Smooth muscle cell (in vitro differentiated cells): ENCODE results near the gene KIF12. TPM values are rescaled to one million over a fixed set of nuclear protein-coding genes. Genes with fewer than 3 reads are reported as not detected.

Experiments
- DNase-seq: peaks from one replicate; lab custom pipeline; 2025; ENCODE audit not compliant: unreplicated experiment; lab: John Stamatoyannopoulos, UW
- H2AFZ ChIP-seq: fragments of 200-600 bp; sonication (generic); 2 replicates; pipeline ENCODE4 v1.6.0; 2016; ENCODE audit warnings: antibody characterized with exemption, low read depth, mild to moderate bottlenecking
- H3F3A ChIP-seq: fragments of 200-600 bp; sonication (generic); 2 replicates; pipeline ENCODE4 v1.6.0; 2017; ENCODE audit warnings: antibody characterized with exemption, low read depth
- H3K27ac ChIP-seq: fragments of 200-600 bp; sonication (generic); 2 replicates; pipeline ENCODE4 v1.5.1; 2016; ENCODE audit warnings: low read depth, mild to moderate bottlenecking
- H3K27me3 ChIP-seq: fragments of 200-600 bp; sonication (generic); 2 replicates; pipeline ENCODE4 v1.6.1; 2016; ENCODE audit warnings: low read depth, mild to moderate bottlenecking
- H3K36me3 ChIP-seq: fragments of 200-600 bp; sonication (generic); 2 replicates; pipeline ENCODE4 v1.5.1; 2016; ENCODE audit warnings: low read depth
- H3K4me1 ChIP-seq: fragments of 200-600 bp; sonication (generic); 2 replicates; pipeline ENCODE4 v1.5.1; 2016; ENCODE audit warnings: low read depth
- H3K4me2 ChIP-seq: fragments of 200-600 bp; sonication (generic); 2 replicates; pipeline ENCODE4 v1.6.0; 2016; ENCODE audit warnings: mild to moderate bottlenecking
- H3K4me3 ChIP-seq: fragments of 200-600 bp; sonication (generic); 2 replicates; pipeline ENCODE4 v1.5.1; 2016; ENCODE audit warnings: mild to moderate bottlenecking
- H3K79me2 ChIP-seq: fragments of 200-600 bp; sonication (generic); 2 replicates; pipeline ENCODE4 v1.6.0; 2016; ENCODE audit warnings: low read depth, mild to moderate bottlenecking
- H3K9ac ChIP-seq: fragments of 200-600 bp; sonication (generic); 2 replicates; pipeline ENCODE4 v1.6.0; 2016; ENCODE audit warnings: low read depth
- H3K9me3 ChIP-seq: fragments of 200-600 bp; sonication (generic); replicated peaks from 2 replicates; pipeline ENCODE4 v1.5.1; 2016; ENCODE audit warnings: low read depth
- H4K20me1 ChIP-seq: fragments of 200-600 bp; sonication (generic); 2 replicates; pipeline ENCODE4 v1.6.0; 2016; ENCODE audit warnings: low read depth
- CTCF ChIP-seq: fragments of 200-600 bp; sonication (generic); IDR thresholded peaks from 2 replicates; pipeline ENCODE4 v1.5.1; 2017; ENCODE audit warnings: borderline replicate concordance, mild to moderate bottlenecking, antibody characterized with exemption; ENCODE audit not compliant: insufficient read depth, poor library complexity, severe bottlenecking
- WGBS: methylation state at CpG from one replicate; pipeline ENCODE4 v1.1.7; 2016; ENCODE audit warnings: low lambda C conversion rate; 5-methylcytosine and 5-hydroxymethylcytosine counted together
- polyA plus RNA-seq: library from polyadenylated mRNA; unstranded; fragments of >200 nt; fragmentation: Nextera tagmentation; extraction: Ambion mirVana; gene quantifications from 2 replicates; pipeline ENCODE4 v1.2.1, GENCODE V29; 2016
- total RNA-seq: library from RNA; depleted of rRNA; stranded (reverse); fragments of >200 nt; gene quantifications from 2 replicates; pipeline ENCODE4 v1.2.3, GENCODE V29; 2014

Gene KIF12
- 0.09 TPM in 1 of 2 replicates, not detected in the other for total RNA-seq
- 0.21 TPM in 1 of 2 replicates, not detected in the other for polyA plus RNA-seq

- no peaks in the 10 kb centered on the region for H3K36me3 ChIP-seq
- H3K4me2 ChIP-seq = peak within 1 kb of the TSS; percentile 93
- peaks cover 30% of the 10 kb centered on the region for H3K27me3 ChIP-seq
- no peaks in the 10 kb centered on the region for H4K20me1 ChIP-seq
- peaks cover 6% of the 10 kb centered on the region for H3F3A ChIP-seq
- H3K4me1 ChIP-seq = no peaks in the 10 kb centered on the region
- H3K79me2 ChIP-seq = no peaks in the 10 kb centered on the region
- no peak for TF ChIP-seq CTCF
- H3K27ac ChIP-seq = no peak within 1 kb of the TSS
- H3K4me3 ChIP-seq = peak within 1 kb of the TSS; percentile 53
- H3K9ac ChIP-seq = no peak within 1 kb of the TSS
- no peaks in the 10 kb centered on the region for H3K9me3 ChIP-seq
- no peak within 1 kb of the TSS for H2AFZ ChIP-seq
- WGBS = 23% methylated on average over 30 of the region's 32 CpGs
- no peak for DNase-seq
Observed at GRCh38 chr9:114098936-114099668, at the start of gene KIF12. KIF12 (minus strand) TSS chr9:114099292; CDS start chr9:114099276, 16 bp downstream.

DNA sequence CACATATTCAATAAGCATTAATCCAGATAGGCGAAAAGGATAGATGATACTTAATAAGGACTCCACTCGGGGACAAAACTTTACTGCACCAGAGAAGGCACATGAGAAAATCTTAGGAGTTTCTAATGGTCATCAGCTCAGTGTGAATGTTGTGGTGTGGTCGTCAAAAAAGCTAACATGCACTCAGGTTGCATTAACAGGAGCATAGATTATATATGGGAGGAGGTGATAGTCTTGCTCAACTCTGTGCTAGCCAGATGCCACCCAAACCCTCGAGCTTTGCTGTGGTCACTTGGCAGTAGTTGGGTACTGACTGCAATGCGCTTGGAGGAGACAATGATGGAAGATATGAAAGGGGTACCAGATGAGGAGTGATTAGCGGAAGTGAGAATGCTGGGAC lies 47.6 kb upstream of the KIF12 start:
- H3K79me2 ChIP-seq = no peaks in the 10 kb centered on the region
- DNase-seq = no peak
- WGBS = 95% methylated on average over 6 of the region's 6 CpGs
- no peaks in the 10 kb centered on the region for H3K9me3 ChIP-seq
- TF ChIP-seq CTCF = no peak
- no peaks in the 10 kb centered on the region for H3K27me3 ChIP-seq
- H2AFZ ChIP-seq = no peak overlapping the region
- H3F3A ChIP-seq = peaks cover 5% of the 10 kb centered on the region
- no peak overlapping the region for H3K4me3 ChIP-seq
- H3K9ac ChIP-seq = no peak overlapping the region
- no peaks in the 10 kb centered on the region for H4K20me1 ChIP-seq
- no peak overlapping the region for H3K4me2 ChIP-seq
- no peaks in the 10 kb centered on the region for H3K4me1 ChIP-seq
- no peak overlapping the region for H3K27ac ChIP-seq
- no peaks in the 10 kb centered on the region for H3K36me3 ChIP-seq

DNA sequence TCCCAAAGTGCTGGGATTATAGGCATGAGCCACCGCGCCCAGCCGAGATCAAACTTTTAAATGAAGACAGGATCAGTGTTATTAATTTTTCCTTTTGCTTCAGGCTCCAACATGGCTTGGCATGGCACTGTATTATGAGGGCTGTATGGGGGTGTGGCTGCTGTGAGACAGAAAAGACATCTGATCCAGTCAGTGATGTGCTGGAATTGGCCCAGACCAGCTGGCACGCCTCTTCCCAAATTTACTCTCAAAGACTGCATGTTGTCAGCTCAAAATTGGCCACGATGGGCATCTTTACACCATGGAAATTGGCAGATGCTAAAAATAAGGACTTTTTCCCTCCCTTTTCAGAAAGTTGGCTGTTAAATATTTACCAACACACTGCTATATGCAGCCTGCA lies 44.1 kb upstream of the KIF12 start:
- H3K4me1 ChIP-seq = no peaks in the 10 kb centered on the region
- no peaks in the 10 kb centered on the region for H4K20me1 ChIP-seq
- DNase-seq = no peak
- H3K79me2 ChIP-seq = no peaks in the 10 kb centered on the region
- H2AFZ ChIP-seq = no peak overlapping the region
- 97% methylated on average over 5 of the region's 5 CpGs for WGBS
- H3K9me3 ChIP-seq = no peaks in the 10 kb centered on the region
- no peak overlapping the region for H3K4me2 ChIP-seq
- no peak for TF ChIP-seq CTCF
- H3F3A ChIP-seq = peaks cover 14% of the 10 kb centered on the region
- H3K36me3 ChIP-seq = no peaks in the 10 kb centered on the region
- no peak overlapping the region for H3K4me3 ChIP-seq
- no peak overlapping the region for H3K27ac ChIP-seq
- H3K9ac ChIP-seq = no peak overlapping the region
- H3K27me3 ChIP-seq = no peaks in the 10 kb centered on the region
